Hepatocyte (in vitro differentiated cells): ENCODE measurements around the gene ARID5A. TPM values are rescaled to one million over a fixed set of nuclear protein-coding genes. Genes with fewer than 3 reads are reported as not detected.

ENCODE experiments used
- DNase-seq: peaks from one replicate; pipeline ENCODE4 v3.0.0-alpha.2; 2016; ENCODE audit warnings: low spot score
- H2AFZ ChIP-seq: fragments of 200-600 bp; sonication (generic); 2 replicates; pipeline ENCODE4 v1.6.0; 2016; ENCODE audit warnings: antibody characterized with exemption, mild to moderate bottlenecking
- H3K27ac ChIP-seq: fragments of 200-600 bp; sonication (generic); 2 replicates; pipeline ENCODE4 v1.5.1; 2016; ENCODE audit warnings: mild to moderate bottlenecking
- H3K27me3 ChIP-seq: fragments of 200-600 bp; sonication (generic); 2 replicates; pipeline ENCODE4 v1.6.1; 2016
- H3K36me3 ChIP-seq: fragments of 200-600 bp; sonication (generic); replicated peaks from 2 replicates; pipeline ENCODE4 v1.5.1; 2016; ENCODE audit warnings: low read depth; ENCODE audit not compliant: insufficient read depth
- H3K4me1 ChIP-seq: fragments of 200-600 bp; sonication (generic); 2 replicates; pipeline ENCODE4 v1.5.1; 2016; ENCODE audit warnings: mild to moderate bottlenecking, moderate library complexity; ENCODE audit not compliant: insufficient read depth
- H3K4me2 ChIP-seq: fragments of 200-600 bp; sonication (generic); 2 replicates; pipeline ENCODE4 v1.6.0; 2016
- H3K4me3 ChIP-seq: fragments of 200-600 bp; sonication (generic); 2 replicates; pipeline ENCODE4 v1.5.1; 2016; ENCODE audit warnings: mild to moderate bottlenecking
- H3K79me2 ChIP-seq: fragments of 200-600 bp; sonication (generic); 2 replicates; pipeline ENCODE4 v1.6.0; 2017; ENCODE audit warnings: mild to moderate bottlenecking
- H3K9me2 ChIP-seq: fragments of 200-600 bp; sonication (generic); replicated peaks from 2 replicates; pipeline ENCODE4 v1.6.0; 2017; ENCODE audit warnings: mild to moderate bottlenecking; ENCODE audit not compliant: insufficient read depth
- H3K9me3 ChIP-seq: fragments of 200-600 bp; sonication (generic); 2 replicates; pipeline ENCODE4 v1.5.1; 2016; ENCODE audit warnings: low read depth, mild to moderate bottlenecking
- H4K20me1 ChIP-seq: fragments of 200-600 bp; sonication (generic); 2 replicates; pipeline ENCODE4 v1.6.0; 2016; ENCODE audit warnings: mild to moderate bottlenecking; ENCODE audit not compliant: insufficient read depth, poor library complexity, severe bottlenecking
- CTCF ChIP-seq: fragments of 200-600 bp; sonication (generic); IDR thresholded peaks from 2 replicates; pipeline ENCODE4 v1.5.1; 2016; ENCODE audit warnings: antibody characterized with exemption, mild to moderate bottlenecking; ENCODE audit not compliant: poor library complexity
- EZH2 ChIP-seq: fragments of 200-600 bp; sonication (generic); IDR thresholded peaks from 2 replicates; pipeline ENCODE4 v1.6.1; 2016; ENCODE audit warnings: antibody characterized with exemption, mild to moderate bottlenecking, borderline replicate concordance
- EZH2phosphoT487 ChIP-seq: fragments of 200-600 bp; sonication (generic); IDR thresholded peaks from one replicate; pipeline ENCODE4 v1.6.1; 2018; ENCODE audit warnings: antibody characterized with exemption, mild to moderate bottlenecking, low read depth, moderate library complexity; ENCODE audit not compliant: unreplicated experiment, severe bottlenecking
- WGBS: methylation state at CpG from one replicate; pipeline ENCODE4 v1.1.6; 2016; ENCODE audit warnings: low lambda C conversion rate; ENCODE audit errors: missing lambda C conversion rate; 5-methylcytosine and 5-hydroxymethylcytosine counted together
- polyA plus RNA-seq: library from polyadenylated mRNA; unstranded; fragments of >200 nt; fragmentation: Nextera tagmentation; extraction: Ambion mirVana; gene quantifications from 2 replicates; pipeline ENCODE4 v1.2.1, GENCODE V29; 2016
- total RNA-seq: library from RNA; depleted of rRNA; stranded (reverse); fragments of >200 nt; gene quantifications from 2 replicates; pipeline ENCODE4 v1.2.3, GENCODE V29; 2014

Gene ARID5A
- total and polyA plus RNA-seq, 2 experiments from 2014 or later, result 6.9 to 13.3 TPM

- TF ChIP-seq CTCF, result no peak
- TF ChIP-seq EZH2phosphoT487, result no peak
- TF ChIP-seq EZH2, result no peak
- Histone ChIP-seq H2AFZ (no peak overlapping the region), H3K27ac (no peak overlapping the region), H3K79me2 (no peaks in the 10 kb centered on the region), H3K4me1 (no peaks in the 10 kb centered on the region), H3K9me2 (no peaks in the 10 kb centered on the region), H4K20me1 (no peaks in the 10 kb centered on the region), H3K36me3 (no peaks in the 10 kb centered on the region), H3K27me3 (no peaks in the 10 kb centered on the region), H3K4me2 (no peak overlapping the region), H3K9me3 (no peaks in the 10 kb centered on the region), H3K4me3 (no peak overlapping the region)
- DNase-seq, result no peak
- 94% methylated on average over 8 of the region's 8 CpGs for WGBS
These were observed 10.2 kb downstream of the ARID5A start for GRCh38 chr2:96546797-96547196.

GRCh38 chr2:96547203-96547641, 10.7 kb downstream of the ARID5A start:
- H3K9me2 ChIP-seq, result no peaks in the 10 kb centered on the region
- H3K27me3 ChIP-seq, result no peaks in the 10 kb centered on the region
- H3K9me3 ChIP-seq, result no peaks in the 10 kb centered on the region
- TF ChIP-seq EZH2, result no peak
- no peak for TF ChIP-seq CTCF
- no peak for TF ChIP-seq EZH2phosphoT487
- H3K36me3 ChIP-seq, result no peaks in the 10 kb centered on the region
- 83% methylated on average over 7 of the region's 7 CpGs for WGBS
- no peaks in the 10 kb centered on the region for H3K79me2 ChIP-seq
- DNase-seq, result peak; percentile 3
- no peaks in the 10 kb centered on the region for H4K20me1 ChIP-seq
- H2AFZ ChIP-seq, result no peak overlapping the region
- no peaks in the 10 kb centered on the region for H3K4me1 ChIP-seq
- no peak overlapping the region for H3K4me3 ChIP-seq
- H3K27ac ChIP-seq, result no peak overlapping the region
- H3K4me2 ChIP-seq, result no peak overlapping the region

- Histone ChIP-seq H3K4me2 (no peak overlapping the region), H3K27ac (no peak overlapping the region), H3K4me1 (no peaks in the 10 kb centered on the region), H3K27me3 (no peaks in the 10 kb centered on the region), H3K9me2 (no peaks in the 10 kb centered on the region), H4K20me1 (no peaks in the 10 kb centered on the region), H2AFZ (no peak overlapping the region), H3K9me3 (no peaks in the 10 kb centered on the region), H3K36me3 (no peaks in the 10 kb centered on the region), H3K79me2 (no peaks in the 10 kb centered on the region), H3K4me3 (no peak overlapping the region)
- TF ChIP-seq CTCF (no peak), EZH2phosphoT487 (no peak), EZH2 (no peak)
- 79% methylated on average over 6 of the region's 6 CpGs for WGBS
- DNase-seq, result peak; percentile 6
These were observed 11.2 kb downstream of the ARID5A start for GRCh38 chr2:96547731-96548171.
